Fibroblast of skin of left quadriceps (primary cell): ENCODE data around the gene BSG.
A peak's percentile ranks its signal among the peaks of the same experiment; 100 is the strongest.
"Not testable (repeated sequence)": the region's sequence is repeated elsewhere in the genome, so short reads cannot be mapped to it uniquely, and the experiment has no call there.

Source experiments
- DNase-seq, 2 experiments: peaks; one replicate each; pipeline ENCODE4 v3.0.0-alpha.2; 2013; ENCODE audit warnings: low read depth in 2 of 2

Gene BSG

DNA sequence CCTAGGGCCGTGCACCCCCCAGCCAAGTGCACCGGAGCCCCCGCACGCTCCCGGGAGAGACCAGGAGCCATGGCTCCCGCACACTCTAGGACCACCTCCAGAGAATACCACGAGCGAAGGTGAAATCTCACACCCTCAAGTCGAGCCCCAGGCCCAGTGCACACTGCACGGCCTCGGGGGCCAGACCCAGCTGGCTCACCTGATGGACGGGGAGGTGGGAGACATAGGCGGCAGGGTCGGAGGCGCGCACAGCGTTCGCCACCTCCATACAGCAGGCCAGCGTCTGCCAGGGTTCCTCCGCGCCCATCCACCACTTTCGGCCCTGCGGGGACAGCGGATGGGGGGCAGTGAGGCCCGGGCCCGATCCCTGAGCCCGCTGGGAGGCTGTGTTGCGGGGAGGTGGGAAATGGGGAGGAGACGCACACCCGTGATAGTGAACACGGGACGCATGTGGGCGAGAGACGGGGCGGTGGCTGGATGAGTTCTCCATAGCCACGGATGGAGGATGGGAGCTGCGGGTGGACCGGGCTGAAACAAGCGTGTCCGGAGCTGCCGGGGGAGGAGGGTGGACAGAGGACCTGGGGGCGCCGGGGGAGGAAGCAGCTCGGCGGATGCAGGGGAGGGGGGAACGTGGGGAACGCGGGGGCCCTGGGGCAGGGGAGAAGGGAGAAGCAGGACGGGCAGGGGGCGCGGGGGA, 47.9 kb downstream of the BSG start:
- no peak for DNase-seq

DNA sequence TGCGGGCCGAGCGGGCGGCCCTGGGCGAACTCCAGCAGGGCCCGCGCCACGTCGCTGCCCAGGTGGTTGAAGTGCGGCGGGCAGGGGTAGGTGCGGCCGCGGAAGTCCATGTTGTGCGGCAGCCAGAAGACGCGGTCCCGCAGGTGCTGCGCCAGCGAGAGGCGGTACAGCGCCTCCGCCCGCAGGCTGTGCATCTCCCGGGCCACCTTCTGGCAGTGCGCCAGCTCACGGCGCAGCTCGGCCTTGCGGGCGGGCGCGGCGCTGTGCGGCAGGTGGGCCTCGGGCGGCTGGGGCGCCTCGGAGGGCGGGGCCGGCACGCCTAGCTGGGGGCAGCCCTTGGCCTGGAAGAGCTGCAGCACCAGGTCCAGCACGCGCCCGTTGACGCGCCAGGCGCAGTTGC, 48.8 kb downstream of the BSG start:
- DNase-seq: not testable (repeated sequence)

DNA sequence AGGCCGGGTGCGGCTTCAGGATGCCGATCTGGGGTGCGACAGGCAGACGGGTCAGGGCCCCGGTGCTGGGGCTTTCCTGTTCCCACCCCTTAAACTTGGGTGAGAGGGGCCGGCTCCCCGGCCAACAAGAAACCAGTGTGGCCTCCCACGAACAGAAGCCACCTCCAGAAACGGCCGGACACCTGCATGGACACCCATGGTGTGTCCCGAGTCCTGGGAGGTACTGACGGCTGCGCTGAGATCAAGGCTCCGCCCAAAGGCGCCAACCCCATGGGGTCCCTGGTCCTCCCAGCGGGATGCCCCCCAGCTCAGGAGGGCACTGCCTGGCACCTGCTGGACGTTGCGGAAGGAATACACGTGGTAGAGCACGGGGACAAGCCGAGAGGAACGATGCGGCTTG, 49.4 kb downstream of the BSG start:
- no peak for DNase-seq

DNA sequence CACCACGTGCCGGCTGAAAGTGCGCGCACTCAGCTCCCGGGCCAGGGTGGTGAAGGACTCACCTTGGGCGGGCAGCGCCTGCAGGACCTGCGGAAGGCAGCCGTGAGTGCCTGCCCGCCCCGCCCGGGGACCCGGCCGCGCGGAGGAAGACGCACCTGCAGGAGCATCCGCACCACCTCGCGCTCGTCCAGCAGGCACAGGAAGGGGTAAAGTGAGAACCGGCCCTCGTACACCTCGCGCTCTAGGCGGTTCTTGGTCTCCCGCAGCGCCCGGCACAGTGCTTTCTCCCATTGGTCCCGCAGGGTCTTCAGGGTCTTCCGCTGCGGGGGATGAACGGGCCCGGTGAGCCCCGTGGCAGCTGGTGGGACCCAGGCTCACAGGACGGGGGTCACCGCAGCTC, 50.3 kb downstream of the BSG start:
- DNase-seq: no peak

DNA sequence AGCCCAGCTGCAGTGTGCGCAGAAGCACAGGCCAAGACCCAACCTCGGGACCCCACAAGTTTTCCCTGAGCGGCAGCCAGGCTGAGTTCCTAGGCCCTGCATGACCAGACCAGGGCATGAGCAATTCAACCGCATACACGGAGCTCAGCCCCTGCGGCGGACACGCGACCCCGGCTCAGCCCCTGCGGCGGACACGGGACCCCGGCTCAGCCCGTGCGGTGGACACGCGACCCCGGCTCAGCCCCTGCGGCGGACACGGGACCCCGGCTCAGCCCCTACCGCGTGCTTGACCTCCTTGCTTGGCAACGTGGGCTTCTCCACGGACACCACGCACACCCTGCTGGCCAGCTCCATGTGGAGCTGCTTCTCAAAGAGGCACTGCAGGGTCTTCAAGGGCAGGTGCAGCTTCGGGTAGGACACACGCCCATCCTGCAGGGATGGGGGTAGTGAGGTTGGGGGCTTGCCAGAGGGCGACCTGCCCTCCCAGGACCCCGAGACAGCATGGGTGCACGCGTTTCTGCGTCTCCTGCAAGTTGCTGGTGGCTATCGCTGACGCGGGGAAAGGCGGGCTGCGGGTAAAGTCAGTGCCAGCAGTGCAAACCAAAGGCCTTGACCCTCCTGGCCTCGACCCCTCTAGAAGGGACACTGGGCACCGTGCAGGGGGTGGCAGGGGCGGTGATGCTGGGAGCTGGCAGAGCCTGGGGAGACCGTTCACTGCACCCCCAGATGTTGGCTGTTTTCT, 51.0 kb downstream of the BSG start:
- no peak for DNase-seq

DNA sequence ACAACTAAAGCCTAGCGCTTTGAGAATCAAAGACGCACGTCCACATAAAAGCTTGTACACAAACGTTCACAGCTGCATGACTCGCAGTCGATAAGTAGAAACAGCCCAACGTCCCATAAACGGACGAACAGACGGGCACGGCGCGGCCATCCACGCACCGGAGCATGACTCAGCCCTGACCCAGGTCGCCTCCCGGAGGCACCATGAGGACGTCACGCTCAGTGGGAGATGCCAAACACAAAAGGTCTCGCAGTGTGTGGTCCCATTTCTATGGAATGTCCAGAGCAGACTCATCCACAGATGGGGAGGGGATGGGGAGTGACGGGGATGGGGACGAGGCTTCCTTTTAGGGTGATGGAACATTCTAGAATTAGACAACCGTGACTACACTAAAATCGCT, 51.6 kb downstream of the BSG start:
- peak; percentile 49 to 56 for DNase-seq

DNA sequence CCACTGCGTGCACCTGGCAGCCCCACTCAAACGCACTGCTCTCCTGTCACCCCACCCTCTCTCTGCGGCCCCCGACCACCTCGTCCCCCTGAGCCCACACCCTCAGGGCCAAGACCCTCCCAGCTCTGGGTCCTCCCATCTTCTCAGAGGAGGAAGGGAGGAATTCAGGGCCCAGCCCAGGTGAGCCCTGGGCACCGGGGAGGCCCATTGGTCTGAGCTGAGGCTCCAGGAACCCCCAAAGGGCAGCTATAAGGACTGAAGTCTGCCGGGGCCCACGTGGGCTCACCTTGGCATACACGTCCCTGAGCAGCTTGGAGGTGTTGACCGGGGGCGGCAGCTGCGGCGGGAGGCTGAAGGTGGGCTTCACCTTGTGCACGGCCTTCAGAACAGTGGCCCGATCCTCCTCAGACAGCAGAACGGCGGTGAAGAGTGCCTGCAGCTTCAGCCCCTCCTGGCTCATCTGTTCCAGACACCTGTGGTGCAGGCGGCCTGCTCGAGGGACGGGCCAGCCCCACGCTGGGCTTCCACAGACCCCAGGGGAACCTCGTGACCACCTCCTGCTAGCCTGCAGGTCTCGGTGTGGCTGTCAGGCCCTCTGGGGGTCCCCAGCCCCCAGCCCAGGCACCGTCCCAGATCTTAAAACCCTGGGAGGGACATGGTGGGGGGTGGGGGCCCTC, 52.2 kb downstream of the BSG start:
- DNase-seq: no peak

DNA sequence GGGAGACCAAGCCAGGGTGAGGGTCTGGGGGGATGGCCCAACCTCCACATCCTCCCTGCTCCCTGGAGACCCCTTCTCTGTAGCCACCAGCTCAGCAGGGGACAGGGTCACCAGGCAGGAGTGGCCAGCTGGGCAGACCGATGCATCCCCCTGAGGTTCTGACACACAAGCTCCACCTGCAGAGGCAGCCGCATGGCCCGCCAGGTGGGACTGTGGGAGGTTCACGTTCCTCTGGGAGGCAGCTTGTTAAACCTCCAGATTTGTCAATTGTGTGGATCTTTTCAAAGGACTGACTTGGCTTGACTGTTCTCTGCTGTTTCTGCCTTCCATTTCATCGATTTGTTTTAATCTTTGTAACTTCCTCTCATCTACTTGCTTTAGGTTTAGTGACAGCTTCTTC, 52.9 kb downstream of the BSG start:
- no peak for DNase-seq

DNA sequence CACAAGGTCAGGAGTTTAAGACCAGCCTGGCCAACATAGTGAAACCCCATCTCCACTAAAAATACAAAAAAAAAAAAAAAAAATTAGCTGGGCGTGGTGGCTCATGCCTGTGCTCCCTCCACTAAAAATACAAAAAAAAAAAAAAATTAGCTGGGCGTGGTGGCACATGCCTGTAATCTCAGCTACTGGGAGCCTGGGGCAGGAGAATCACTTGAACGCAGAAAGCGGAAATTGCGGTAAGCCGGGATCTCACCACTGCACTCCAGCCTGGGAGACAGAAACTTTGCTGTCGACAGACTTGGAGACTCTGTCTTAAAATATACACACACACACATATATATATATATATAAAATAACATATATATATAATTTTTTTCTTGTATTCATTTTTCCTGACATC, 54.2 kb downstream of the BSG start:
- DNase-seq: not testable (repeated sequence)

DNA sequence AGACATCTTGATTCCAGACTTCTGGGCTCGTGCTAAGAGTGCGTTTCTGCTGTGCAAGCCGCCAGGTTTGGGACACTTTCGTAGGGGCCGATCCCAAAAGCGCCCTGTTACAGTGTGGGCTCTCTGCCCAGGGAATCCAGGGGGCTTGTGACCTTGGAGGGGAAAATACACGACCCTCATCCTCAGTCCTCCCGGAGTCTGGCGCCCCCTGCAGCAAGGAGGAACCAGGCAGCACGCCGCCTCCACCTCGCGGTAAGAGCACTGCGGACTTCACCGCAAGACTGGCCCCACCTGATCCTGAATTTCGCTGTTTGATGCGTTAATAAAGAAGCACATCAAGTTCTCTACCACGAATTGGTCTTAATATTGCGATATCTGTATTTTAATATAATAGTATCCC, 55.8 kb downstream of the BSG start:
- DNase-seq: no peak

DNA sequence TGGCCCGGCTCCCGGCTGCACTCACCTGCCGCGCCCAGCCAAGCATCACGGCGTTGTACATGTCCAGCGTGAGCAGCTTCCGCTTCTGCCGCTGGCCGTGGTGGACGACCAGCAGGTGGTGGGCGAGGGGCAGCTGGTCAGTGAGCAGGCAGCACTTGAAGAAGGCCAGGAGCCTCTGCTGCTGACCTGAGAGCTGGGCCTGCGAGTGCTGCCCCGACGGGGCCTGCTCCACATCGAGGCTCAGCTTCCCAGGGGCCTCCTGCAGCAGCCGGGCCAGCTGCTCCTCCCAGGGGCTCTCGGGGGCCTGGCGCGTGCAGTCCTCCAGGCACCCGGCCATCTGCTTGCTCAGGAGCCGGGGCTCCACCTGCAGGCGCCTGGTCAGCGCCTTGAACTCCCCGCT, 57.1 kb downstream of the BSG start:
- not testable (repeated sequence) for DNase-seq

DNA sequence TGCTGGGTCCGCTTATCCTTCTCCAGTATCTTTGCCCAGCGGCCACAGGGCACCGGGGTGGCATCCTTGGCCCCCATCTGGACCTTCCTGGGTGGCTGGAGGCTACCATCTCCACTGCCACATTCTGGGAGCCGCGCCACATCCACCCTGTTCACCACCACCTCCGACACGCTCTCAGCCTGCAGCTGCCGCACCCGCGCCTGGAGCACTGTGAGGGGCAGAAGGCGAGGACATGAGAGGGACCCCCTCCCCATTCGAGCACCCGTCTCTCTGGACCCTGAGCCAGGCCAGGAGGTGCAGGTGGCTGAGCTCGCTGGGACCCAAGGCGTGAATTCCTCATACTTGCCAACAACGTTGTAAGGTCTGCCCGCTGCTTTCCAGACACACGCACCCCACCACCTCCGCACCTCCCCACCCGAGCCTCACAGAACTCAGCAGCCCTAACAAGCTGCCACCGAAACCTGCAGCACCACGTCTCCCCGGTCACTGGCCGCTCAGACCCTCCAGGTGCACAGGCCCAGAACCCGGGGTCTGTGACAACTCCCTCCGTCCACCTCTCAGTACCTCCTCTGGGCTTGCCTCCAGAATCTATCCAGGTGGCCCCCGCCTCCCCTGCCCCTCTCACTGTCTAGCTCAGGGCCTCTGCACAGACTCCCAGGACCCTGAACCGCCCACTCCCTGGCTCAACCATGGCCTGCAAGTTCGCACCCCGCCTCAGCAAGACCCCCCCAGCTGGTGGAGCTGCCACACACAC, 57.7 kb downstream of the BSG start:
- no peak for DNase-seq

DNA sequence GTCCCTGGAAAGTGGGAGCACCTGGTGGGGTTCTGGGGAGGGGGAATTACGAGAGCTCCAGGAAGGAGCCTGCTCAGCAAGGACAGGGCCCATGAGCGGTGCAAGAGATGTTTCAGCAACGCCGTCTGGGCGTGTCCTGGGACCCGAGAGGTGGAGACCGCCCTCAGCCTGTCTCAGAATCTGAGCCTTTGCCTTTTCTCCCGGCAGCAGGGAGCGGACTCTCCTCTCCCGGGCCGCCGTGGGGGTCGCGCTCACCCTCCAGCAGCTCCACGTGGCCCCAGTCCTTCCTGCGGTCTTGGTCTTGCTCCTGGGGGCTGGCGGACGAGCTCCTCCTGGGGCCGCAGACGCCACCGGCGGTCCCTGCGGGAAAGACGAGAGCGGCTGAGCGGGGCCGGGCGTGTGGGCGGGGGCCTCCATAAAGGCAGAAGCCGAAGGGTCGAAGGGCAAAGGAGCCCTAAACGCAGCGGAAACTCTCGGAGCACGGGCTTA, 60.2 kb downstream of the BSG start:
- DNase-seq: no peak
